ENCODE results near the gene TMEM181.
"Not testable (repeated sequence)": the region's sequence is repeated elsewhere in the genome, so short reads cannot be mapped to it uniquely, and the experiment has no call there.

TMEM181 gene

DNA sequence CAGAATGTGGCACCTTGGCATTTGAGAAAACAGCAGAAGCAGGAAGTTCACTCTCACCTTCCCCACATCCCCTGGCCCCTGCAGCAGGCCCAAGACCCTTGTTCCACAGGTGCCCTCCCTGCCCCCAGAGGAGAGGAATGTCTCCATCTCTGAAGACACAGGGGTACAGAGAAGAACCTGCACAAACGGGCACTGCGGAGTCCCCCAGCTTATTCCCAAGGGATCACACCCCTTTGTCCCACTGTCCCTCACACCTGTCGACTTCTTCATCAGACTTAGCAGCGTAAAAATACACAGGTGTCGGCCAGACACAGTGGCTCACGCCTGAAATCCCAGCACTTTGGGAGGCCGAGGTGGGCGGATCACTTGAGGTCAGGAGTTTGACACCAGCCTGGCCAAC lies 42.9 kb upstream of the TMEM181 start:
- H3K27me3 Mint-ChIP-seq (ENCODE audit: low read depth, poor library complexity): peaks cover 19% of the 10 kb centered on the region
- no peak for DNase-seq
- H3K4me1 Mint-ChIP-seq: peaks cover 18% of the 10 kb centered on the region
- H3K9me3 Mint-ChIP-seq: no peaks in the 10 kb centered on the region
- no peak overlapping the region for H3K4me3 Mint-ChIP-seq
- no peak for TF ChIP-seq CTCF (IDR thresholded peaks at IDR 0.05)
- H3K27ac Mint-ChIP-seq: no peak overlapping the region
- peaks cover 6% of the 10 kb centered on the region for H3K36me3 Mint-ChIP-seq (ENCODE audit: low read depth)

GRCh38 chr6:158517581-158517980 lies 42.3 kb upstream of the TMEM181 start:
- H3K27me3 Mint-ChIP-seq (ENCODE audit: low read depth, poor library complexity): peaks cover 19% of the 10 kb centered on the region
- H3K9me3 Mint-ChIP-seq: peaks cover 2% of the 10 kb centered on the region
- no peak for TF ChIP-seq CTCF (IDR thresholded peaks at IDR 0.05)
- no peak for DNase-seq
- peaks cover 6% of the 10 kb centered on the region for H3K36me3 Mint-ChIP-seq (ENCODE audit: low read depth)
- H3K27ac Mint-ChIP-seq: no peak overlapping the region
- H3K4me1 Mint-ChIP-seq: peaks cover 18% of the 10 kb centered on the region
- peak overlapping the region; percentile 49 for H3K4me3 Mint-ChIP-seq

DNA sequence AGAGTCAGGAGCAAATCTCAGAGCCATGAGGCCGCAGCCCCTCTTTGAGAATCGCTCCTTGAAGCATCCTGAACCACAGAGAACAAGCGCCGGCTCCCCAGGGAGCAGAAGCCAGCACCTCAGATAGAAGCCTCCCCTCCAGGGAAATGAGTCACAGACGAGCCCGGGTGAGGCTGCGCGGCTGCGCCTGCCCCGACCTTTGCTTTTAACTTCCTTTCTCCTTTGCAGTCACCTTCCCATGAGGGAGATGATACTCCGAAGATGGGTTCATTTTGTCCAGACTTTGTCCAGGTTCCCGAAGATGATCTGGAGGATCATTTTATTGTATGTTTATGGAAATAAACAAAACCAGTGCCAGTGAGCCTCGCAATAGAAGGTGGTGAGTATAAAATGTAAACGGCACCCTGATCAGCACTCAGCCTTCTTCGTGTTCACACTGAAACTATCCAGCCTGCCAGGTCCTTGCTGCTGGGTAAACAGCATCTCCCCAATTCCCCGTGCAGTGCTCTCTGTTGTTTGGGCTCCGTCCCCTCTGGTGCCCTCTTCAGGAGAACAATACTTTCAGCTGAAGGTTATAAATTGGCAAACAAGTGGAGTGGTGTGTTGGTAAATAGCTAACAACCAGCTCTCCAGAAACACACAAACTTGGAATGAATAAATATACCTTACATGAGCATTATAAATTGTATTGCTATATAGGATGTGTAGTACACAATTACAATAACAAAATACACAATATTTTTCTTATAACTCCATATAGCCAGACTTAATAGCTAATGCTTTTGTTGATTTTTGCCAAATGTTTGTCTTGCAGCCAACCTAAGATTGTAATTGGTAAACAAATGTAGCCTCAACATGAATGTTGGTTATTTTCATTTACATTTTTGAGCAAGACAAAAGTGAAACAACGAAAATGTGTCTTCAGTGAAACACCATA lies 41.4 kb upstream of the TMEM181 start:
- peak; percentile 45 for TF ChIP-seq CTCF (IDR thresholded peaks at IDR 0.05)
- H3K4me3 Mint-ChIP-seq: peak overlapping the region; percentile 81
- H3K27me3 Mint-ChIP-seq (ENCODE audit: low read depth, poor library complexity): peaks cover 18% of the 10 kb centered on the region
- H3K27ac Mint-ChIP-seq: peak overlapping the region; percentile 33
- peaks cover 5% of the 10 kb centered on the region for H3K9me3 Mint-ChIP-seq
- peak; percentile 45 for DNase-seq
- H3K4me1 Mint-ChIP-seq: peaks cover 18% of the 10 kb centered on the region
- peaks cover 8% of the 10 kb centered on the region for H3K36me3 Mint-ChIP-seq (ENCODE audit: low read depth)

DNA sequence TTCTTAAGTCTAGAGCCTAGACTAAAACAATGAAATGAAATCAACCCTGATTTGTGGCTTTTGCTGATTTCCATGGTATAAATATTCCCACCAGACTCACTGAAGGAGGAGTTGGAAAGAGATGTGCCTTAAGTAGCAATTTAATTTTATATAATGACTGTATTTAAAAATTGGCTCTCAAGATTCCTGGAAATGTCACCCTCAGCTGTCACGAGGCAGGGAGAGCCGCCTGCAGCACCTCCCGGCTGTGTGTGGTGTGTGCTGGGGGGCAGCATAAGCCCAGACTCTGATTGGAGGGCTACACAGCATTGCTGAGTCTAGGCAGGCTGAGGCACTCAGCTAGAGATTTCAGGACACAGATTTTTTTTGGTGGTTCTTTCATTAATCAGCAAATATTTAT lies 40.6 kb upstream of the TMEM181 start:
- no peak for DNase-seq
- no peak for TF ChIP-seq CTCF (IDR thresholded peaks at IDR 0.05)
- peaks cover 7% of the 10 kb centered on the region for H3K36me3 Mint-ChIP-seq (ENCODE audit: low read depth)
- peaks cover 18% of the 10 kb centered on the region for H3K4me1 Mint-ChIP-seq
- no peak overlapping the region for H3K27ac Mint-ChIP-seq
- peaks cover 10% of the 10 kb centered on the region for H3K9me3 Mint-ChIP-seq
- H3K27me3 Mint-ChIP-seq (ENCODE audit: low read depth, poor library complexity): peaks cover 20% of the 10 kb centered on the region
- H3K4me3 Mint-ChIP-seq: no peak overlapping the region

GRCh38 chr6:158519761-158520160 lies 40.1 kb upstream of the TMEM181 start:
- no peak for TF ChIP-seq CTCF (IDR thresholded peaks at IDR 0.05)
- H3K4me1 Mint-ChIP-seq: peaks cover 18% of the 10 kb centered on the region
- DNase-seq: no peak

DNA sequence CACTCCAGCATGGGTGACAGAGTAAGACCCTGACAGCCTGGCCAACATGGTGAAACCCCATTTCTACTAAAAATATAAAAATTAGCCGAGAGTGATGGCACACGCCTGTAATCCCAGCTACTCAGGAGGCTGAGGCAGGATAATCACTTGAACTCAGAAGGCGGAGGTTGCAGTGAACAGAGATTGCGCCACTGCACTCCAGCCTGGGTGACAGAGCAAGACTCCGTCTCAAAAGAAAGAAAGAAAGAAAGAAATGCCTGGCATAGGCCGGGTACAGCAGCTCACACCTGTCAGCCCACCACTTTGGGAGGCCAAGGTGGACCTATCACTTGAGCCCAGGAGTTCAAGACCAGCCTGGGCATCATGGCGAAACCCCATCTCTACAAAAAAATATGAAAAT lies 38.9 kb upstream of the TMEM181 start:
- not testable (repeated sequence) for H3K36me3 Mint-ChIP-seq (ENCODE audit: low read depth); H3K4me3 Mint-ChIP-seq; H3K27ac Mint-ChIP-seq; DNase-seq
- Mint-ChIP-seq H3K9me3 (peaks cover 26% of the 10 kb centered on the region), H3K27me3 (ENCODE audit: low read depth, poor library complexity) (peaks cover 25% of the 10 kb centered on the region), H3K4me1 (peaks cover 18% of the 10 kb centered on the region)

More at GRCh38 chr6:158519761-158520160, 40.1 kb upstream of the TMEM181 start:
- Mint-ChIP-seq H3K36me3 (ENCODE audit: low read depth) (peaks cover 7% of the 10 kb centered on the region), H3K4me3 (no peak overlapping the region), H3K27ac (no peak overlapping the region), H3K27me3 (ENCODE audit: low read depth, poor library complexity) (peaks cover 23% of the 10 kb centered on the region), H3K9me3 (peaks cover 14% of the 10 kb centered on the region)

Measured in nephron progenitor cell (in vitro differentiated cells).